HEK293T (cell line): ENCODE measurements around the gene KRT13.

ENCODE experiments used
- BHLHE40 ChIP-seq: fragments of 450-650 bp; IDR thresholded peaks from 2 replicates; pipeline ENCODE4 v1.6.1; 2016; ENCODE audit warnings: mild to moderate bottlenecking, moderate library complexity, borderline replicate concordance
- CTBP1 ChIP-seq: fragments of 450-650 bp; IDR thresholded peaks from 2 replicates; pipeline ENCODE4 v1.6.1; 2016; ENCODE audit warnings: borderline replicate concordance
- FOXA1 ChIP-seq: fragments of 450-650 bp; IDR thresholded peaks from 2 replicates; pipeline ENCODE4 v1.6.1; 2016; ENCODE audit warnings: mild to moderate bottlenecking
- FOXK2 ChIP-seq: fragments of 450-650 bp; IDR thresholded peaks from 2 replicates; pipeline ENCODE4 v1.6.1; 2016; ENCODE audit warnings: mild to moderate bottlenecking
- HDGF ChIP-seq: fragments of 450-650 bp; IDR thresholded peaks from 2 replicates; pipeline ENCODE4 v1.6.1; 2017; ENCODE audit warnings: antibody characterized with exemption, borderline replicate concordance
- NFRKB ChIP-seq: fragments of 450-650 bp; IDR thresholded peaks from 2 replicates; pipeline ENCODE4 v1.6.1; 2016; ENCODE audit warnings: mild to moderate bottlenecking, moderate library complexity
- TF ChIP-seq, protein P1 (sequence below): fragments of 450-650 bp; IDR thresholded peaks from 2 replicates; pipeline ENCODE4 v1.6.1; 2016

DNA sequence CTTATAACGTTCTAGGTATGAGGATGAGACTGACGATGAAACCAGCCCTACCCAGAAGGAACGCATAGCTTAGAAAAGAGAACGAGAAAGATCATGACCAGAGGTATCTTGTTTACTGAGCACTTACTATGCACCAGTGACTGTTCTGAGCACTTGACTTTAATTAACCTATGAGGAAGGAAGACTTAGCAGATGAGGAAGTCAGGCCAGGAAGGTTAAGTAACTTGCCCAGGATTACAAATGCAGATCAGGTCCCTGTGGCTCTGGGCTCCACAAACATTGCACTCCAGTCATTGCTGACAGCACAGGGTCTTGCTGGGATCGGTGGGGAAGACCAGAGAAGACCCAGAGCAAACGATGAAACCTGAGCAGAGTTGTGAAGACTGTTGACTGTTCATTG lies 7.1 kb downstream of the KRT13 start:
- TF ChIP-seq CTBP1 = no peak
- no peak for TF ChIP-seq HDGF
- TF ChIP-seq BHLHE40 = no peak
- TF ChIP-seq NFRKB = no peak
- no peak for TF ChIP-seq FOXK2
- TF ChIP-seq FOXA1 = no peak
- TF ChIP-seq, protein P1, sequence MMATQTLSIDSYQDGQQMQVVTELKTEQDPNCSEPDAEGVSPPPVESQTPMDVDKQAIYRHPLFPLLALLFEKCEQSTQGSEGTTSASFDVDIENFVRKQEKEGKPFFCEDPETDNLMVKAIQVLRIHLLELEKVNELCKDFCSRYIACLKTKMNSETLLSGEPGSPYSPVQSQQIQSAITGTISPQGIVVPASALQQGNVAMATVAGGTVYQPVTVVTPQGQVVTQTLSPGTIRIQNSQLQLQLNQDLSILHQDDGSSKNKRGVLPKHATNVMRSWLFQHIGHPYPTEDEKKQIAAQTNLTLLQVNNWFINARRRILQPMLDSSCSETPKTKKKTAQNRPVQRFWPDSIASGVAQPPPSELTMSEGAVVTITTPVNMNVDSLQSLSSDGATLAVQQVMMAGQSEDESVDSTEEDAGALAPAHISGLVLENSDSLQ = no peak
